GM12892 (cell line): Measurements from ENCODE around the gene CD93.

Source experiments
- POLR2A ChIP-seq: IDR thresholded peaks from 2 replicates; pipeline ENCODE4 v1.6.1; 2011; ENCODE audit warnings: low read depth, low read length, control low read depth
- POLR2AphosphoS5 ChIP-seq: IDR thresholded peaks from 2 replicates; pipeline ENCODE4 v1.6.1; 2011; ENCODE audit warnings: low read depth, low read length, control low read depth
- TAF1 ChIP-seq: IDR thresholded peaks from 2 replicates; pipeline ENCODE4 v1.6.1; 2011; ENCODE audit warnings: low read depth, mild to moderate bottlenecking, control low read depth, low read length, borderline replicate concordance

- TF ChIP-seq TAF1, result no peak
- no peak for TF ChIP-seq POLR2AphosphoS5
- TF ChIP-seq POLR2A, result no peak
Observed at GRCh38 chr20:23083553-23084220, 2.4 kb downstream of the CD93 start.
